OCI-M1 (cell line): Measurements from ENCODE around the gene SFXN5.

Experiments used
- DNase-seq: peaks from one replicate; lab custom pipeline; 2025; lab: John Stamatoyannopoulos, UW

Gene SFXN5

DNA sequence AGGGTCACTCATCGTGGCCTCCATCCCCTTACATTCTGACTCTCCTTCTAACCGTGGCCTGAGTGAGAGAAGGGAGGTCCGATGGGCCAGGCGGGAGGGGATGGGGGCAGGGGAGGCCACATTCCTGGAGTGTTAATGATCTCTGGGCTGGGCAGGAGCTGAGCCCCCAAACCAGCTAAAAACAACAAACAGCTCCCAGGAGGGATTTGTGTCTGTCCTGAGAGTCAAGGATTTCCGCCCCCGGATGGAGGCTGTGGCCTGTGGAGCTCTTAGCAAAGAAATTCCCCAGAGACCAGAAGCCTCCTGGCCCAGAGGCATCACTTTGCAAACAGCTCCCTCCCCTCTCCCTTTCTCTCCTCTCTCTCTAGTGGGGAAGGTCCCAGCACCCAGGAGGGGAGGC is 130.7 kb downstream of the SFXN5 start:
- no peak for DNase-seq

DNA sequence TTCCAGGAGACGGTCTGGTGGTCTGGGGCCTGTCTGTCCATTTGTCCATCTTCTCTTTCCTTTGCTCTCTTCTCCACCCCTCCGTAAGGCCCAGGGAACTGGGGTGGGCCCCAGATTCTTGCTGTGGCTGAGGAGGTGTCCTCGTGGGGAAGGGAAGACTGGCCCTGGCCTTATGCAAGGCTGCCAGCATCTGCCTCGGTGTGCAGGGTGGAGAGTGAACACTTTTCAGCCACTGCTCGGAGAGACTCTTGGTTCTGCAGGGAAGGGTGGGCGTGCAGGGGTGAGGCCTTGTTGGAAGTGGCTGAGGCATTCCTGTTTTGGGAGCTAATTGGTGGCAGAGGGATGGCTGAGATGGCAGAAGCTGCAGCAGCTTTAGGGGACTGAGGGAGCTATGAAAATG is 131.2 kb downstream of the SFXN5 start:
- no peak for DNase-seq

- DNase-seq = no peak
Observed at GRCh38 chr2:72938455-72938854, 133.1 kb downstream of the SFXN5 start.

DNA sequence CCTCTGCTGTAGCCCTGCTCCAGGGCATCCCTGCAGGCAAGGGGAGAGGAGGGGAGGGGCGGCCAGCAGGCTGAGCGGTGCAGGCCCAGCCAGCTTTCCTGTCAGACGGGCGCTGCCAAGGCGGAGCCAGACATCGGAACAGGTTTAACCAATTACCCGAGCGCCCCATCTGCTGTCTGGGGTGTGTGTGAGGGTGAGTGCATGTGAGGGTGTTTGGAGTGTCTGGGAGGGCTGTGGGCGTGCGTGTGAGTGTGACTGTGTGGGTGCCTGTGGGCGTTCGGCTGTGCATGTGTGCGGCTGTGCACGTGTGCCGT is 134.2 kb downstream of the SFXN5 start:
- DNase-seq = no peak

GRCh38 chr2:72936660-72937355 is 134.7 kb downstream of the SFXN5 start:
- DNase-seq = no peak

DNA sequence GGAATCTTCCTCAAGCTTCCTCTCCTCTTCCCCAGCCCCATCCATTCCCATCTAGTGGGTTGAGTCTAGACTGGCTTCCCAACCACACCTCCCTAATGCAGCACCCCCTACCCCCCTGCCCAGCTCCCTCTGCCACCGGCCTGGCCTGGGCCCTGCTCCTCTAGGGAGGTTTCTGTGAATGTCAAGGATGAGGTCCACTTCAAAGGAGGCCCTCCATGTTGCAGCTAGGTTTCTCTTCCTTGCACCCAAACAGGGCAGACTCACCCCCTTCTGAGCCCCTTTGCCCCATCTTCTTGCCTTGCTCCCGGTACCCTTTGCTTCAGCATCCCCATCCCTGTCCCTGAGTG is 135.9 kb downstream of the SFXN5 start:
- no peak for DNase-seq

GRCh38 chr2:72934683-72935610 is 136.6 kb downstream of the SFXN5 start:
- DNase-seq = peak; percentile 18

- DNase-seq = no peak
Observed at GRCh38 chr2:72933646-72934151, 137.8 kb downstream of the SFXN5 start.

- DNase-seq = no peak
Observed at GRCh38 chr2:72933207-72933606, 138.3 kb downstream of the SFXN5 start.

- no peak for DNase-seq
Observed at GRCh38 chr2:72932805-72933204, 138.7 kb downstream of the SFXN5 start.

DNA sequence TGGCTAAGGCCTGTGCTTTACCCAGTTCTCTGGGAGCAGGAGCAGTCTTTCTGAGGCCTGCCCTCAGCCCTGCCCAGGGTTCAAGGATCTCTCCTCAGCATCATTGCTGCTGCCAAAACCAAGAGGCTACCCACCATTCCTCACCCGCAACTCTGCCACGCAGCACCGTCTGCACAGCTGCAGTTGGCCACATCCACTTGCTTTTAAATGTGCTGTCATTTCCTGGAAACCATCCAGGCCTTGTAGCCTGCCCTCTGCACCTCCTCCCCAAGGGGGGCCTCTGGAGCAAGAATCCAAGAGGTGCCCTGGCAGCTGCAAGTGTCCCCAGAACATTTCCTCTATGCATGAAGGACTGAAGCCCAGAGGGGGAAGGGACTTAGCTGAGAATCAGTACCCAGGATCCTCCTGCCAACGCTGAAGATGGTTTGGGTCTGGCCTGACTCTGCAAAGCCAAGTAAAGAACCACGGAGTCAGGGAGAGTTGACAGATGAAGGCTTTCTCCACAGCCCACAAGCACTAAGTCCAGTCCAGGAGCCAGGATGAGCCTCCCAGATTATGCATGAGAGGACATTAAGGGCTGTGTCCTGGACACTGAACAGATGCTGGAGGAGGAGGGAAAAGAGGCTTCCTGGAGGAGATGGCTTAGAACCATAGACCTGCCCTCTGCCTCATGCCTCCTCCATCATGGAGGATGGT is 139.3 kb downstream of the SFXN5 start:
- DNase-seq = no peak

DNA sequence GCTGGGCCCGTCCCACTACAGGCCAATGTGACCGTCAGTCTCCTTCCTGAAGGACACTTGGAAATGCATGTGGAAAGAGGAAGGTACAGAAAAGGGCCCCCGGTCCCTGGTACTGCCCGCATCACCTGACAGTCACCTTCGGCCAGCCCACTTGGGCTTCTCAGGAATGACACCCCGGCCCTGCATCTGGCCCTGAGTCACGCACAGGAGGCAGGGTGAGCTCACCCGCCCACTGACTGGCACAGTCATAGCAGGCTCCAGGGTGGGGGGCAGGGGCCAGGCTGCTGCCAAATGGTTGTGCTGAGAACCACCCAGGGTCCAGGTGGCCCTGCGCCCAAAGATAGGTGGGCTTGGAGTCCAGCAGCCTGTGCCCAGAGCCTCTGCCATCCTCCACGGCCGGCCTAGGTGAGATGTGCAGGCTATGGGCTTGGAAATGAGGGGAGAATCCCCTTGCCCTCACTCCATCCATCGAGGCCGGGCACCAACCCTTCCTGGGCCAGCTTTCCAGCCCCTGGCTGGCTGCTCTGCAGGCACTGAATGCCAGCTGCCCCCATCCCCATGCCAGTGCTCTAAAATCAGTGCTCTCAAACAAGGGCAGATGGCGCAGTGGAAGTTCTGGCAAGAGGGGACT is 140.1 kb downstream of the SFXN5 start:
- DNase-seq = no peak

GRCh38 chr2:72929010-72929409 is 142.5 kb downstream of the SFXN5 start:
- DNase-seq = no peak

DNA sequence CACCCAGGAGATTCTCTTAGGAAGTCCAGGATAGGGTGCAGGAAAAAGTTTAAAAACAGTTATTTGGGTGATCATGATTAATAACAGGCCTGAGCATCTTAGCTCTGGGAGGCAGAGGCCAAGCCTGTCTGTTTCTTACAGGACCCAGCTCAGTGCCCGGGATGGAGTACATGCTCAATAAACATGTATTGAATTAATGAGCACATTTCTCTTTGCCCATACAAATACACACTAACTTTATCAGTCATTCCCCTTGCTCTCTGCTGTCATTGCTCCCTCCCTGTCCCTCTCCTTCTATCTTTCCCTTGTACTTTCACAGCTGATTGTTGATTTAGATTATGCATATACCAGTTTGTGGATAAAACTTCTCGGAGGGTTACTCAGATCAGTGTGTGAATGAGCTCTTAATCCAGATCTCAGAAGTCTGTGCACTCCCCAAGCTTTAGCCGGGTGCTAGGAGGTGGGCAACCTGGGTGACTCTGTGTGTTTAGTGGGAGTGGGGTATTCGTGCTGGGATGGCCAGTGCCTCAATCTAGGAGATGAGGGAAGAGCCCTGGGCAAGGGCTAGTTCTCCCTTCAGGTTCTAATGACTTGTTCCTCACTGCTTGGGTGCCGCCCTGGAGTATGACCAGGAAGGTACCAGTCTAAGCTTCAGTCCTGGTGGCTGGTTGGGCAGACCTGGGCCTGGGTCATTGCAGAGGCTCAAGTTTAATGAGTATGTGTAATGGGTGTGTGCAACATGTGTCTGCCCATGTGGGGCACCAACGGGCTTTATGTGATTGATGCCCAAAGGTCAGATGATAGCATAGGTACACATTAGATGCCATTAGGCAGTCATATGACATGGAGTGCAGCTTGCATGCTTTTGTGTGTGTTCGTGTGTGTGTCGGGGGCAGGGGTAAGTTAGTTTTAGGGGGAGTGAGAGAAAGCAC is 143.6 kb downstream of the SFXN5 start:
- no peak for DNase-seq

GRCh38 chr2:72926811-72927465 is 144.6 kb downstream of the SFXN5 start:
- DNase-seq = no peak

DNA sequence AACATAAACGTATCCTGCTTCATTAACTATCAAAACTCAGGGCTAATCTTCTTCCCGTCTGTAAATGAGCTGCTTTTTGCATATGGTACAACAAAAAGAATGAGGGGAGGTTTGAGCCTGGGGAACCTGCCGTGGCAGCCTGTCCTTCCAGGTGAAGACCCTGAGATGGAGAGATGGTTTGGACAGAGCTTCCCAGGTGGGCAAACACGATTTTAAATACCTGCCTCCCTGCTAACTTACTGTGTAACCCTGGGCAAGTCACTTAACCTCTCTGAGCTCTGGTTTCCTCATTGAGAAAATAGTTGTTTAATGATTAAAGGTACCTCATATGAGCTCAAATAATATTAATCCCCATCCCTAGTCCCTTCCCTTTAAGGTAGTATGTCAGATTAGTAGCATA is 145.1 kb downstream of the SFXN5 start:
- no peak for DNase-seq

- DNase-seq = no peak
Observed at GRCh38 chr2:72925328-72925943, 146.1 kb downstream of the SFXN5 start.

DNA sequence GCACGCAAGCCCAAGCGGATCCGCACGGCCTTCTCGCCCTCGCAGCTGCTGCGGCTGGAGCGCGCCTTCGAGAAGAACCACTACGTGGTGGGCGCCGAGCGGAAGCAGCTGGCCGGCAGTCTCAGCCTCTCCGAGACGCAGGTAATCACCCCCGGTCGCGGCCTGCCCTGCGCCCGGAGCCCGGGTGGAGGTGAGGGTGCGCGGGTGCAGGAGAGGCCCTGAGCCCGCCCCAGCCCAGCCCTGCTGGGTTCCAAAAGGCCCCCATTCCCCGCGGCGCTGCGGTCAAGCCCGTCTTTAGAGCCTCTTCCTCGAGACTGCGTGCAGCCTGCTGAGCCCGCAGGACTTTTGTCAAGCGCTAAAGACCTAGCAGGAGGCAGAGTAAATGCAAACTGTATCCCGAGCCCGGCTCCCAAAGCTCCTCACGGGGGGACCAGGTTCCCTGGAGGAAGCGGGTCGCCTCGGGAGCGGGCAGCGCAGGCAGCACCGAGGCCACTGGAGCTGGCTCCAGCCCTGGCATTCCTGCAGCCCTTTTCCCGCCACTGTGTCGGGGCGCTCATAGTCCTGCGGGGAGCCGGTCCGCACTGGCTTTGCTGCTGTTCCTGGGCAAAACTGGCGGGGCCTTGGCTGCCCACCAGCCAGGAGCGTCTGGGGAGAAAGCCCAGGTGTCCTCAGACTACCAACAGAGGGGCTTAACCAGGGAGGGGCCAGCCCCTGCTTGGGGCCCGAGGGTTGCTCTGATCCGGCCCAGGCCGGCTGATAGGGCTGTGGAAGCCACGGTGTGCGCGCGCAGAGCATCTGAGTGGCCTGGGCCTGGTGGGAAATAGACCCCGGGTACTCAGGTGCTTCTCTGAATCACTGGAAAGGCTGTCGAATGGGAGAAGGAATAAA is 146.9 kb downstream of the SFXN5 start:
- no peak for DNase-seq

DNA sequence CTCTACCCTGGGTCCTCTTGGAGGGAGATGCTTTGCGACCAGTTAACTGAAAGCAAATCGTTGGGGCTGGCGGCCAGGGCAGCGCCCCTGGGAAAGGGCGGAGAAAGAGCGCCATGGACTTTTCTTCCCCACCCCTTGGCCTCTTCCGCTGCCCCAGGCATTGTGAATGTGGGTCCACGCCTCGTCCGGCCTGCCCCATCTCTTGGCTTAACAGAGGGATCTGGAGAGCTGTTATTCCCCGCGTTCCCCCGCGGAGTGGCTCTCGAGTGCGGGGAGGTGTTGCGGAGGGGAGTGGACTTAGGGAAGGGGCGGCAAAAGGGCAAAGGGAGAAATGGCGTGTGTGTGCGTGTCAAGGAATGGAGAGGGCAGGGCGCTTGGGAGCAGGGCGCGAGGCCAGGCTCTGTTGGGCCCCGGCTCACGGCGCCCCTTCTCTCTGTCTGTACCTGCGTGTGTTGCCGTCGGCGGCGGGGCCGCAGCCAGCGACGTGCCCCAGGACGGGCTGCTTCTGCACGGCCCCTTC is 147.6 kb downstream of the SFXN5 start:
- DNase-seq = no peak
